K562 (cell line): ENCODE measurements around the gene ANKLE1. TPM values are rescaled to one million over a fixed set of nuclear protein-coding genes. Genes with fewer than 3 reads are reported as not detected.
A peak's percentile ranks its signal among the peaks of the same experiment; 100 is the strongest.

Source experiments
- BCLAF1 ChIP-seq, 2 experiments: fragments of 450-650 bp in 1 of 2; IDR thresholded peaks; 2 replicates each; pipeline ENCODE4 v1.6.1; 2011 to 2017; ENCODE audit warnings: low read depth in 2 of 2, antibody characterized with exemption in 1 of 2, borderline replicate concordance in 1 of 2, low read length in 1 of 2, mild to moderate bottlenecking in 1 of 2, mixed read lengths in 1 of 2; ENCODE audit not compliant: control insufficient read depth in 1 of 2
- CCAR2 ChIP-seq: fragments of 200-400 bp; formaldehyde crosslinking; IDR thresholded peaks from 2 replicates; pipeline ENCODE4 v1.6.1; 2017; ENCODE audit warnings: mild to moderate bottlenecking, low read depth, low read length
- CEBPB ChIP-seq: fragments of 450-650 bp; IDR thresholded peaks from 2 replicates; pipeline ENCODE4 v1.6.1; 2016; ENCODE audit warnings: missing genetic modification characterization, missing compliant biosample characterization
- FUS ChIP-seq: fragments of 200-400 bp; formaldehyde crosslinking; optimal IDR thresholded peaks from 2 replicates; pipeline ENCODE3; 2017; ENCODE audit warnings: low read depth, low read length
- MAFG ChIP-seq: fragments of 450-650 bp; conservative IDR thresholded peaks from 2 replicates; pipeline ENCODE4 v1.6.1; 2016; ENCODE audit warnings: missing genetic modification characterization, missing compliant biosample characterization
- NBN ChIP-seq: fragments of 450-650 bp; IDR thresholded peaks from 2 replicates; pipeline ENCODE4 v1.6.1; 2016; ENCODE audit warnings: low read depth, mild to moderate bottlenecking
- PCBP2 ChIP-seq: fragments of 200-400 bp; formaldehyde crosslinking; IDR thresholded peaks from 2 replicates; pipeline ENCODE4 v1.6.1; 2018; ENCODE audit warnings: low read length, low read depth, mild to moderate bottlenecking, moderate library complexity; ENCODE audit not compliant: poor library complexity, severe bottlenecking
- RCOR1 ChIP-seq, 2 experiments: IDR thresholded peaks; 2 replicates each; pipeline ENCODE4 v1.6.1; 2012; ENCODE audit warnings: low read depth in 2 of 2, low read length in 2 of 2, borderline replicate concordance in 1 of 2, improper control_type of control experiment in 1 of 2
- SAFB ChIP-seq: fragments of 200-400 bp; formaldehyde crosslinking; IDR thresholded peaks from 2 replicates; pipeline ENCODE4 v1.6.1; 2017; ENCODE audit warnings: low read depth, low read length, borderline replicate concordance
- THRA ChIP-seq: fragments of 450-650 bp; IDR thresholded peaks from 2 replicates; pipeline ENCODE4 v1.6.1; 2017; ENCODE audit warnings: mild to moderate bottlenecking, moderate library complexity
- THRB ChIP-seq: fragments of 450-650 bp; formaldehyde crosslinking; conservative IDR thresholded peaks from 2 replicates; pipeline ENCODE4 v1.4.0; 2022; ENCODE audit warnings: mild to moderate bottlenecking, missing genetic modification characterization
- USF1 ChIP-seq: sonication (generic); formaldehyde crosslinking; IDR thresholded peaks from 2 replicates; pipeline ENCODE4 v1.9.0; 2022; ENCODE audit warnings: mild to moderate bottlenecking, missing genetic modification reagents
- ZBTB26 ChIP-seq: fragments of 450-650 bp; formaldehyde crosslinking; IDR thresholded peaks from 2 replicates; pipeline ENCODE4 v1.4.0; 2022; ENCODE audit warnings: missing genetic modification characterization
- ZNF121 ChIP-seq: sonication (generic); formaldehyde crosslinking; conservative IDR thresholded peaks from 2 replicates; pipeline ENCODE4 v1.8.0; 2022; ENCODE audit warnings: missing genetic modification reagents
- ZNF133 ChIP-seq: fragments of 250-450 bp; sonication (Bioruptor Pico); IDR thresholded peaks from 2 replicates; pipeline ENCODE4 v1.4.0; 2020; ENCODE audit warnings: mild to moderate bottlenecking
- ZNF436 ChIP-seq: fragments of 250-450, 450-650 bp; sonication (Bioruptor Pico); formaldehyde crosslinking; IDR thresholded peaks from 2 replicates; pipeline ENCODE4 v1.7.0; 2020; ENCODE audit warnings: mild to moderate bottlenecking
- ZNF76 ChIP-seq: fragments of 250-450 bp; sonication (Bioruptor Pico); IDR thresholded peaks from 2 replicates; pipeline ENCODE4 v1.4.0; 2020; ENCODE audit warnings: mild to moderate bottlenecking, moderate library complexity, borderline replicate concordance
- polyA plus RNA-seq, 8 experiments: library from polyadenylated mRNA; depleted of rRNA in 4 of 8; stranded (reverse) in 5 of 8; unstranded in 3 of 8; fragments of >200 nt; fragmentation: Nextera tagmentation in 2 of 8; fragmentation: Illumina TruSeq in 1 of 8; extraction: Ambion mirVana in 2 of 8; extraction: Trizol in 1 of 8; gene quantifications; 2 replicates each; pipeline versions ENCODE4 v1.2.1 to v1.2.3, GENCODE V29; 2011 to 2014; ENCODE audit warnings: inconsistent platforms in 1 of 8, missing spikeins in 1 of 8
- total RNA-seq, 7 experiments: library from RNA; depleted of rRNA in 6 of 7; stranded (reverse); fragments of >200 nt in 6 of 7; fragmentation: Illumina TruSeq in 2 of 7; extraction: Trizol in 2 of 7; gene quantifications; 2 replicates each; pipeline versions ENCODE4 v1.2.1 to v1.2.3, GENCODE V29; 2011 to 2021; ENCODE audit warnings: low replicate concordance in 1 of 7

ANKLE1 gene
- total and polyA plus RNA-seq, 9 of the 15 experiments (the other 6 are each of a cell fraction or from before 2014, with no cell fraction given): 0.63 to 9.2 (median 2.9) TPM

- TF ChIP-seq BCLAF1 (IDR thresholded peaks at IDR 0.05; ENCODE audit: borderline replicate concordance in 1 of 2, control insufficient read depth in 1 of 2, low read depth in 2 of 2, low read length in 1 of 2) (no peak), PCBP2 (no peak), USF1 (no peak; the same call in 1 of the 2 replicates), ZNF436 (CRISPR knock-in tag) (no peak), THRB (CRISPR knock-in tag) (no peak), THRA (no peak), SAFB (no peak), ZNF76 (no peak), FUS (no peak), RCOR1 (IDR thresholded peaks at IDR 0.05; ENCODE audit: borderline replicate concordance in 1 of 2, low read depth in 2 of 2, low read length in 2 of 2) (0 out of 4 replicates have a peak, but pooled peaks of 1 of the 2 experiments have one; percentile 21), CEBPB (tag) (no peak), NBN (no peak), MAFG (tag) (no peak), ZNF121 (no peak), CCAR2 (no peak), ZNF133 (no peak), ZBTB26 (CRISPR knock-in tag) (no peak)
Observed at GRCh38 chr19:17332677-17333581, 51.2 kb downstream of the ANKLE1 start (continued).
